Naive thymus-derived CD8-positive, alpha-beta T cell (primary cell): ENCODE measurements around the gene KIF1C. TPM values are rescaled to one million over a fixed set of nuclear protein-coding genes. Genes with fewer than 3 reads are reported as not detected.

Experiments
- ATAC-seq, 2 donors: fragments of 150-1000 bp; cut with Tn5 transposase in 1 of 2; sonication (Bioruptor Pico), chemical (Tn5 transposase) in 1 of 2; 1 replicate in 1 of 2; 2 replicates in 1 of 2; pipeline ENCODE4 v1.10.0; 2021; ENCODE audit warnings: mild to moderate bottlenecking in 2 of 2, moderate library complexity in 2 of 2
- POLR2A ChIA-PET: fragments of 350-600 bp; sonication (Branson Sonifier 250); formaldehyde crosslinking; loops from one replicate; lab custom pipeline; 2021; ENCODE audit warnings: antibody characterized with exemption; lab: Charles Lee
- DNase-seq, 10 donors: peaks; one replicate each; pipeline versions ENCODE4 v3.0.0 to v3.0.0-alpha.2; 2020 to 2022
- H3K27ac Mint-ChIP-seq, 10 donors: one replicate each; pipeline ENCODE4 v1.8.0; 2020 to 2022; ENCODE audit warnings: mild to moderate bottlenecking in 10 of 10, mixed read lengths in 10 of 10, moderate library complexity in 4 of 10, inconsistent platforms in 1 of 10
- H3K27me3 Mint-ChIP-seq, 5 donors: one replicate each; pipeline ENCODE4 v1.8.0; 2021 to 2022; ENCODE audit warnings: mixed read lengths in 5 of 5
- H3K36me3 Mint-ChIP-seq, 3 donors: one replicate each; pipeline ENCODE4 v1.8.0; 2020 to 2022; ENCODE audit warnings: mixed read lengths in 3 of 3, mild to moderate bottlenecking in 2 of 3, inconsistent platforms in 1 of 3
- H3K4me1 Mint-ChIP-seq, 4 donors: one replicate each; pipeline ENCODE4 v1.8.0; 2021 to 2022; ENCODE audit warnings: mixed read lengths in 4 of 4
- H3K4me3 Mint-ChIP-seq, 10 donors: one replicate each; pipeline ENCODE4 v1.8.0; 2020 to 2022; ENCODE audit warnings: mild to moderate bottlenecking in 10 of 10, mixed read lengths in 10 of 10, moderate library complexity in 6 of 10, inconsistent platforms in 1 of 10
- H3K9me3 Mint-ChIP-seq, 9 donors: one replicate each; pipeline ENCODE4 v1.8.0; 2020 to 2022; ENCODE audit warnings: mixed read lengths in 9 of 9, mild to moderate bottlenecking in 3 of 9, inconsistent platforms in 1 of 9, moderate library complexity in 1 of 9
- polyA plus RNA-seq, 3 donors: library from polyadenylated mRNA; unstranded; fragments of 300-500 nt; fragmentation: Illumina TruSeq; gene quantifications; one replicate each; pipeline ENCODE4 v1.2.3, GENCODE V29; 2021
- total RNA-seq, 8 experiments: library from RNA in 2 of 8; stranded (reverse) in 2 of 8; gene quantifications; one replicate each; pipeline ENCODE4 v1.2.3 and lab custom pipeline; 2021 to 2026

Gene KIF1C
- total and polyA plus RNA-seq, 5 experiments from 2014 or later = 2.6 to 21.1 (median 3.0) TPM

DNA sequence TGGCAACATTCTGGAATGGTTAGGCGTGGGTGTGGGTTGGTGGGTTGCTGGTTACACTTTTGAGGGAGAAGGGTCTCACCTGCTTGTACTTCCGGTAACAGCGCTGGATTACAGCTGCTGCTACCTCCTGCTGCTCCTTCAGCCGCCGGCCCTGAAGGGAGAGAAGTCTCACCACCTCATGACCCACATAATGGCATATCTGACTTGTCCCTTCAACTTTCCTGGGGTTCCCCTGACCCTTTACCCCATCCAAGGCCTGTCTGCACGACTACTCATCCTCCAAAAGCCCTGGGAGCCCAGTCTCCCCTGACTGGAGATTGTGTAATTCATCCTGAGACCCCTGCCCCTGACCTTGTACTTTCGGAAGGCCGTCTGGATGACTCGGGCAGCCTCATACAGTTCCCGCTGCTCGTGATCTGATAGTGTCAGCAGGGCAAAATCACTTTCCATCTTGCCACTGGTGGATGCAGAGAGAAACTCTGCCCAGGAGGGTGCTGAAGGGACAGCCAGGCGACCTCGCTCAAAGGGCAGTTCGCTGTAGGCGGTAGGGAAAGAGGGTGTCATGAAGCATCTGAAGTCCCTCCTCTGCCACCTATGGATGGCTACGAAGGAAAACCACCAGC, 28.1 kb upstream of the KIF1C start:
- DNase-seq = peak in 1 of 10 donors; percentile 24
- Mint-ChIP-seq H3K4me3 (peak overlapping the region in 3 of 10 donors; percentile 41 to 63 (median 44)), H3K27ac (peak overlapping the region in 5 of 10 donors; percentile 35 to 84 (median 71)), H3K9me3 (no peaks in the 10 kb centered on the region), H3K4me1 (peaks cover 15 to 28% (median 20%) of the 10 kb centered on the region in 4 donors), H3K36me3 (peaks cover 0 to 29% (median 2%) of the 10 kb centered on the region in 3 donors), H3K27me3 (no peaks in the 10 kb centered on the region)
- no peak for ATAC-seq
- POLR2A ChIA-PET = interaction anchor here (0.6 to 15.5 kb wide), 8 partner anchors 9 to 259 kb away, joined by 3 to 635 read pairs (median 16); partner anchors contain the start of genes ARRB2, CAMTA2, ENO3 and INCA1

DNA sequence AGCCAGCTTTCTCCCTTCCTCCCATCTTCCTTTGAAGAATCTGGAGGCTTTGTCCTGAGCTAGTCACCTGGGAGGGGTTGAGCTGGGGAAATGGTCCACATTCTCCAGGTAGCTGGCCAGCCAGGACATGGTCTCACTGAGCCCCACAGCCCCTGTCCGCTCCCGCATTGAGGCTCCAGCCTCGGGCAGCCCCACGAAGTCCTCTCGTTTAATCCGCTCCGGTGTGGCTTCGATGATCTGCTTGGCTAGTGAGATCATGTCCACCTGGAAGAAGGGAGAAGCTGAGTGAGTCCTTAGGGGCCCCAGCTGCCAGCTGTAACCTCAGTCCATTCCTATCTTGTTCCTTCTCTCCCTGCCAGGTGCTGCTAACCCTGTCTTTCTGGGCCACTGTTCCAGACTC, 27.5 kb upstream of the KIF1C start:
- Mint-ChIP-seq H3K4me1 (peaks cover 17 to 25% (median 20%) of the 10 kb centered on the region in 4 donors), H3K4me3 (peak overlapping the region in 3 of 10 donors; percentile 9 to 17 (median 14)), H3K9me3 (no peaks in the 10 kb centered on the region), H3K36me3 (peaks cover 0 to 34% (median 2%) of the 10 kb centered on the region in 3 donors), H3K27ac (peak overlapping the region in 6 of 10 donors; percentile 22 to 84 (median 77)), H3K27me3 (no peaks in the 10 kb centered on the region)
- no peak for ATAC-seq
- POLR2A ChIA-PET = interaction anchor here (0.6 to 15.5 kb wide), 6 partner anchors 9 to 58 kb away, joined by 3 to 635 read pairs (median 4); partner anchors contain the start of genes CAMTA2, ENO3, PFN1 and RNF167
- DNase-seq = peak in 1 of 10 donors; percentile 46

DNA sequence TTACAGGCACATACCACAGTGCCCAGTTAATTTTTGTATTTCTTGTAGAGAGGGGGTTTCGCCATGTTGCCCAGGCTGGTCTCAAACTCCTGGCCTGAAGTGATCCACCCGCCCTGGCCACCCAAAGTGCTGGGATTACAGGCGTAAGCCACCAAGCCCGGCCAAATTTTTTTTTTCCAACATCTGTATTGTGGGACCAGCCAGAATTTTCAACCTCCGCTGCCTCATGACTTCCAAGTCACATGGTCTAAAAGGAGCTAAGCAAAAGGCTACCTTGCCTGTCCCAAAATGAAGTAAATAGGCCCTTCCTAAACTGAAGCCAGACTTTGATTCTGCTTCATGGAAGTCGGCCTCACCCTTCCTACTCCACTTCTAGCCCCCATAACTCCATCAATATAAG, 25.9 kb upstream of the KIF1C start:
- Mint-ChIP-seq H3K4me1 (peaks cover 5 to 19% (median 12%) of the 10 kb centered on the region in 4 donors), H3K27me3 (no peaks in the 10 kb centered on the region), H3K36me3 (peaks cover 0 to 41% (median 4%) of the 10 kb centered on the region in 3 donors), H3K9me3 (no peaks in the 10 kb centered on the region), H3K4me3 (no peak overlapping the region), H3K27ac (no peak overlapping the region)
- POLR2A ChIA-PET = interaction anchor here (0.5 to 15.5 kb wide), 4 partner anchors 13 to 45 kb away, joined by 3 to 635 read pairs (median 4); partner anchors contain the start of genes ENO3, INCA1, KIF1C and PFN1
- DNase-seq (no peak), ATAC-seq (no peak)

DNA sequence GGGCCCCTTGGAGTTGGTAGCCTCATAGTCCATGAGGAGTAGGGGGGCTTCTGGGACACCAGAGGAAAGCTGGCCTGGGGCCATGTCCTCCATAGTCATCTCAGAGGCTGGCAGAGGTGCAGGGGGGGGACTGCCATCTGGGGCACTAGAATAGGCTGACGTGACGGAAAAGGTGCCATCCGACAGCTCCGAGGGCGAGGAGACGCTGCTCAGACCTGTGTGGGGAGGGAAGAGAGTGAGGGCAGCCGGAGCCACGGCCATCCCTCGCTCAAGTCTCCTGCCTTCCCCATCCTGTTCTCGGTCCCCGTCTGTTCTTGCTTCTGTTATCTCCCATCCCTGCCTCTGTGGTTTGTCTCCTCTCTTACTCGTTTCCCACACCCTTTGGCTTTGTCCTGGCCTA, 25.4 kb upstream of the KIF1C start:
- Mint-ChIP-seq H3K36me3 (peaks cover 0 to 46% (median 5%) of the 10 kb centered on the region in 3 donors), H3K4me1 (peaks cover 5 to 19% (median 12%) of the 10 kb centered on the region in 4 donors), H3K27ac (no peak overlapping the region), H3K27me3 (no peaks in the 10 kb centered on the region), H3K9me3 (no peaks in the 10 kb centered on the region), H3K4me3 (no peak overlapping the region)
- DNase-seq (no peak), ATAC-seq (no peak)
- POLR2A ChIA-PET = interaction anchor here (0.5 to 15.5 kb wide), 4 partner anchors 8 to 25 kb away, joined by 3 to 635 read pairs (median 3); partner anchors contain the start of genes ENO3, INCA1, KIF1C and PFN1

- ATAC-seq (no peak), DNase-seq (no peak)
- Mint-ChIP-seq H3K36me3 (peaks cover 0 to 50% (median 7%) of the 10 kb centered on the region in 3 donors), H3K4me3 (peak overlapping the region in 1 of 10 donors; percentile 11), H3K9me3 (no peaks in the 10 kb centered on the region), H3K27me3 (no peaks in the 10 kb centered on the region), H3K27ac (no peak overlapping the region), H3K4me1 (peaks cover 5 to 19% (median 12%) of the 10 kb centered on the region in 4 donors)
- POLR2A ChIA-PET = interaction anchor here (0.5 to 15.5 kb wide), 4 partner anchors 7 to 25 kb away, joined by 3 to 635 read pairs (median 3); partner anchors contain the start of genes ENO3, INCA1, KIF1C and PFN1
Observed at GRCh38 chr17:4972752-4973151, 25.0 kb upstream of the KIF1C start.

GRCh38 chr17:4973256-4974114, 24.3 kb upstream of the KIF1C start:
- Mint-ChIP-seq H3K27ac (peak overlapping the region in 6 of 10 donors; percentile 49 to 83 (median 76)), H3K4me3 (peak overlapping the region in 1 of 10 donors; percentile 11), H3K4me1 (peaks cover 5 to 19% (median 15%) of the 10 kb centered on the region in 4 donors), H3K27me3 (no peaks in the 10 kb centered on the region), H3K36me3 (peaks cover 0 to 56% (median 10%) of the 10 kb centered on the region in 3 donors), H3K9me3 (no peaks in the 10 kb centered on the region)
- ATAC-seq = no peak
- POLR2A ChIA-PET = interaction anchor here (0.6 to 15.5 kb wide), 2 partner anchors 23 to 26 kb away, joined by 4 to 635 read pairs; partner anchors contain the start of genes ENO3, PFN1, RNF167 and SLC25A11
- DNase-seq = no peak

DNA sequence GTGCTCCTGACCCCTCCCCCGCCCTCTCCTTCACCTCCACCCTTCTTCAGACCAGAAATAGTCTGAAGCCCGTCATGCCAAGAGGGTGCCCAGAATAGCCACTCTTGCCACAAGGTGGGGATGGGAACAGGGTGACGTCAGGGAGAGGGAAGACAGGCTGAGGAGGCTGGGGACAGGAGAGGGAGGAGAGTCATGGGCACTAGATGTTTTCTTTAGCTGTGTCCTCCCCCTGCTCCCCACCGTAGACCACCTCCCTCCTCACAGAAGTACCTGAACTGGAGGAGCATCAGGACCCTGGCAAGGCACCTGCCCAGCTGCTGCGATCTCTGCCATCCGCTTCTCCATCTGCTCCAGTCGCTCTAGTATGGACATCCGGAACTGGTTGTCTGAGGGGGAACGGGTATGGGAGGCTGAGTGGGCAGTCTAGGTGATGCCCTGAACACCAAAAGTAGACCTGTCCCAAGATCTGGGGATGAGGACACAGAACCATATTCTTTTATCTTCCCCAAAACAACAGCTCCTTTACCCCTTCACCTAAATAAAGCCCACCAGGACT, 23.6 kb upstream of the KIF1C start:
- DNase-seq (no peak), ATAC-seq (no peak)
- Mint-ChIP-seq H3K4me3 (no peak overlapping the region), H3K4me1 (peaks cover 5 to 25% (median 14%) of the 10 kb centered on the region in 4 donors), H3K27me3 (no peaks in the 10 kb centered on the region), H3K27ac (peak overlapping the region in 5 of 10 donors; percentile 49 to 83 (median 77)), H3K36me3 (peaks cover 0 to 63% (median 10%) of the 10 kb centered on the region in 3 donors), H3K9me3 (no peaks in the 10 kb centered on the region)
- POLR2A ChIA-PET = interaction anchor here (0.6 to 15.5 kb wide), 2 partner anchors 22 to 26 kb away, joined by 4 to 635 read pairs; partner anchors contain the start of genes ENO3, PFN1, RNF167 and SLC25A11

- no peaks in the 10 kb centered on the region for H3K9me3 Mint-ChIP-seq
- H3K27me3 Mint-ChIP-seq = no peaks in the 10 kb centered on the region
- ATAC-seq (no peak), DNase-seq (no peak)
- no peak overlapping the region for H3K27ac Mint-ChIP-seq
- H3K4me3 Mint-ChIP-seq = no peak overlapping the region
- peaks cover 18 to 38% (median 25%) of the 10 kb centered on the region in 4 donors for H3K4me1 Mint-ChIP-seq
- peaks cover 0 to 78% (median 8%) of the 10 kb centered on the region in 3 donors for H3K36me3 Mint-ChIP-seq
- POLR2A ChIA-PET = interaction anchor here (6.0 kb wide), 1 partner anchor 10 kb away, joined by 37 read pairs; the partner anchor contains the start of gene SPAG7
Observed at GRCh38 chr17:4978726-4979125, 19.0 kb upstream of the KIF1C start.

- ATAC-seq (peak; percentile 84 to 87), DNase-seq (peak in 8 of 10 donors; percentile 33 to 74 (median 62))
- POLR2A ChIA-PET = interaction anchor here (0.6 to 6.0 kb wide), 6 partner anchors 9 to 217 kb away, joined by 3 to 37 read pairs (median 4); partner anchors contain the start of genes ENO3, PFN1 and SPAG7
- Mint-ChIP-seq H3K27me3 (no peaks in the 10 kb centered on the region), H3K4me1 (peaks cover 18 to 38% (median 25%) of the 10 kb centered on the region in 4 donors), H3K27ac (peak overlapping the region; percentile 23 to 92 (median 82)), H3K4me3 (peak overlapping the region in 6 of 10 donors; percentile 6 to 80 (median 33)), H3K9me3 (no peaks in the 10 kb centered on the region), H3K36me3 (peaks cover 0 to 70% (median 8%) of the 10 kb centered on the region in 3 donors)
Observed at GRCh38 chr17:4980644-4981216, 17.0 kb upstream of the KIF1C start.

DNA sequence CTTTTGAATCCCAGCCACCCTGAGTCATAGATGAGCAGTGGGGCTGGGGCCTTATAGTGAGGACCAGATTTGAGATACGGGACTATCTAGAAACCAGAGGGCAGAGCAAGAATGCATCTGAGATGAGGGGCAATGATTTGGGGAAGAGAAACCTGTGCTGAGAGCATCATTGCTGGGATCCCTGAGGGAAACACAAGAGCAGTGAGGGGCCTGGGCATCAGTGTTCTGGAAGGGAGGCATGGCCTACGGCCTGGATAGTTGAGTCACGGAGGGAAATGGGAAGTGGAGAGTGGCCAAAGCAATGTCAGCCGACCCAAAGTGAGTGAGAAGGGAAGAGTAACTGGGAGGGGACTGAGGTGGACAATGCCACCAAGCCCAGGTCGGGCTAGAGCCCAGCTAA, 15.4 kb upstream of the KIF1C start:
- Mint-ChIP-seq H3K9me3 (no peaks in the 10 kb centered on the region), H3K4me3 (no peak overlapping the region), H3K27me3 (no peaks in the 10 kb centered on the region), H3K4me1 (peaks cover 22 to 48% (median 38%) of the 10 kb centered on the region in 4 donors), H3K36me3 (peaks cover 0 to 64% (median 6%) of the 10 kb centered on the region in 3 donors), H3K27ac (peak overlapping the region in 4 of 10 donors; percentile 59 to 79 (median 68))
- ATAC-seq (no peak), DNase-seq (no peak)
- POLR2A ChIA-PET = no interaction called here

GRCh38 chr17:4986403-4986802, 11.3 kb upstream of the KIF1C start:
- Mint-ChIP-seq H3K27me3 (no peaks in the 10 kb centered on the region), H3K4me3 (peak overlapping the region; percentile 83 to 97 (median 91)), H3K4me1 (peaks cover 28 to 53% (median 45%) of the 10 kb centered on the region in 4 donors), H3K36me3 (peaks cover 0 to 33% (median 0%) of the 10 kb centered on the region in 3 donors), H3K9me3 (no peaks in the 10 kb centered on the region), H3K27ac (peak overlapping the region; percentile 84 to 97 (median 94))
- POLR2A ChIA-PET = interaction anchor here (0.6 to 5.7 kb wide), 12 partner anchors 9 to 86 kb away, joined by 3 to 42 read pairs (median 4); partner anchors contain the start of genes INCA1, KIF1C, PFN1 and RNF167
- peak in 1 of 10 donors; percentile 42 for DNase-seq
- ATAC-seq = no peak
